IPS DF 4.7 (cell line): Measurements from ENCODE around the gene MLLT10.

Experiments
- DNase-seq: peaks from one replicate; pipeline ENCODE4 v3.0.0-alpha.2; 2013; ENCODE audit warnings: low spot score; ENCODE audit errors: extremely low read depth

The MLLT10 gene

GRCh38 chr10:21501091-21501490 lies 32.9 kb upstream of the MLLT10 start:
- DNase-seq = no peak

GRCh38 chr10:21501731-21502347 lies 32.2 kb upstream of the MLLT10 start:
- DNase-seq = no peak

GRCh38 chr10:21502348-21502740 lies 31.7 kb upstream of the MLLT10 start:
- no peak for DNase-seq

GRCh38 chr10:21503542-21503941 lies 30.5 kb upstream of the MLLT10 start:
- no peak for DNase-seq

- no peak for DNase-seq
These were observed 28.2 kb upstream of the MLLT10 start for GRCh38 chr10:21505711-21506278.

GRCh38 chr10:21506351-21506750 lies 27.7 kb upstream of the MLLT10 start:
- DNase-seq = no peak

GRCh38 chr10:21507150-21507549 lies 26.9 kb upstream of the MLLT10 start:
- no peak for DNase-seq

GRCh38 chr10:21508706-21509331 lies 25.2 kb upstream of the MLLT10 start:
- DNase-seq = no peak

- no peak for DNase-seq
These were observed 24.4 kb upstream of the MLLT10 start for GRCh38 chr10:21509341-21510240.

GRCh38 chr10:21510241-21511094 lies 23.6 kb upstream of the MLLT10 start:
- DNase-seq = no peak

GRCh38 chr10:21511095-21511570 lies 22.9 kb upstream of the MLLT10 start:
- DNase-seq = no peak

- no peak for DNase-seq
These were observed 22.0 kb upstream of the MLLT10 start for GRCh38 chr10:21511946-21512572.

GRCh38 chr10:21512573-21513404 lies 21.2 kb upstream of the MLLT10 start:
- no peak for DNase-seq

- no peak for DNase-seq
These were observed 20.6 kb upstream of the MLLT10 start for GRCh38 chr10:21513405-21513788.

GRCh38 chr10:21514129-21514817 lies 19.8 kb upstream of the MLLT10 start:
- DNase-seq = no peak

- DNase-seq = no peak
These were observed 19.1 kb upstream of the MLLT10 start for GRCh38 chr10:21514818-21515351.

GRCh38 chr10:21515361-21516241 lies 18.4 kb upstream of the MLLT10 start:
- no peak for DNase-seq
